HCT116 (cell line): ENCODE measurements around the gene NCMAP. TPM values are rescaled to one million over a fixed set of nuclear protein-coding genes. Genes with fewer than 3 reads are reported as not detected.

Source experiments
- ATAC-seq: fragments of 200-7000 bp; cut with Tn5 transposase; 2 replicates; pipeline ENCODE4 v1.9.1; 2020; ENCODE audit warnings: mild to moderate bottlenecking, moderate library complexity
- BruUV-seq: library from RNA; stranded (reverse); fragments of 400-500 nt; replicated peaks from 2 replicates; lab custom pipeline; 2021; lab: Mats Ljungman, UMichigan
- CTCF ChIA-PET: fragments of 300-600 bp; sonication (Branson Sonifier 250); formaldehyde crosslinking; loops from one replicate; lab custom pipeline; 2021; ENCODE audit warnings: antibody characterized with exemption; lab: Charles Lee
- POLR2A ChIA-PET: fragments of 300-600, 350-600 bp; sonication (Branson Sonifier 250); formaldehyde crosslinking; loops from one replicate; lab custom pipeline; 2021; ENCODE audit warnings: antibody characterized with exemption; lab: Charles Lee
- RAD21 ChIA-PET, 2 experiments: fragments of 300-600 bp; sonication (Branson Sonifier 250); formaldehyde crosslinking; loops; one replicate each; lab custom pipeline; 2023; ENCODE audit warnings: low total read pairs in 2 of 2; ENCODE audit not compliant: uncharacterized antibody in 2 of 2, unreplicated experiment in 2 of 2, low non-redundant PET in 1 of 2; lab: Charles Lee
- DNase-seq: peaks from one replicate; pipeline ENCODE4 v3.0.0-alpha.2; 2010; ENCODE audit warnings: low read depth, low spot score
- H2AFZ ChIP-seq: fragments of 200-600 bp; shearing (Covaris generic), sonication (generic); 2 replicates; pipeline ENCODE4 v1.6.1; 2017; ENCODE audit warnings: low read depth, mixed run types, mixed read lengths, antibody characterized with exemption, low read length; ENCODE audit not compliant: poor library complexity, severe bottlenecking
- H3K27ac ChIP-seq: 2 replicates; pipeline ENCODE4 v1.5.1; 2012; ENCODE audit warnings: low read depth, low read length
- H3K27me3 ChIP-seq: fragments of 200-600 bp; sonication (generic); 2 replicates; pipeline ENCODE4 v1.6.1; 2016; ENCODE audit warnings: mixed run types, low read length, mixed read lengths; ENCODE audit not compliant: insufficient read depth
- H3K36me3 ChIP-seq, 2 experiments: fragments of 200-500 bp in 1 of 2; fragments of 200-600 bp in 1 of 2; sonication (Bioruptor generic) in 1 of 2; sonication (generic) in 1 of 2; 2 replicates each; pipeline versions ENCODE4 v1.5.1 to v1.6.1; 2014 to 2016; ENCODE audit warnings: low read length in 2 of 2, inconsistent platforms in 1 of 2, mixed read lengths in 1 of 2, mixed run types in 1 of 2; ENCODE audit not compliant: insufficient read depth in 2 of 2, control insufficient read depth in 1 of 2
- H3K4me1 ChIP-seq, 2 experiments: fragments of 200-600 bp in 1 of 2; sonication (generic) in 1 of 2; 2 replicates each; pipeline versions ENCODE4 v1.5.1 to v1.6.1; 2012 to 2017; ENCODE audit warnings: low read length in 2 of 2, inconsistent platforms in 1 of 2, mild to moderate bottlenecking in 1 of 2, mixed read lengths in 1 of 2, mixed run types in 1 of 2, moderate library complexity in 1 of 2; ENCODE audit not compliant: insufficient read depth in 2 of 2, control insufficient read depth in 1 of 2
- H3K4me2 ChIP-seq: fragments of 200-600 bp; sonication (generic); 2 replicates; pipeline ENCODE4 v1.6.1; 2017; ENCODE audit warnings: mixed run types, low read length, mixed read lengths
- H3K4me3 ChIP-seq, 2 experiments: fragments of 200-600 bp in 1 of 2; sonication (generic) in 1 of 2; replicated peaks in 1 of 2; 2 replicates each; pipeline ENCODE4 v1.5.1; 2011 to 2016; ENCODE audit warnings: low read length in 2 of 2, control low read depth in 1 of 2, low read depth in 1 of 2, mild to moderate bottlenecking in 1 of 2, mixed read lengths in 1 of 2, mixed run types in 1 of 2
- H3K79me2 ChIP-seq: fragments of 200-600 bp; sonication (generic); 2 replicates; pipeline ENCODE4 v1.6.1; 2017; ENCODE audit warnings: mild to moderate bottlenecking, mixed run types, low read length, moderate library complexity, mixed read lengths; ENCODE audit not compliant: insufficient read depth
- H3K9ac ChIP-seq: fragments of 200-600 bp; sonication (generic); 2 replicates; pipeline ENCODE4 v1.6.1; 2016; ENCODE audit warnings: low read length, mixed read lengths
- H3K9me2 ChIP-seq: fragments of 200-600 bp; sonication (generic), shearing (Covaris generic); 2 replicates; pipeline ENCODE4 v1.6.1; 2017; ENCODE audit warnings: mixed run types, mild to moderate bottlenecking, moderate library complexity; ENCODE audit not compliant: insufficient read depth
- H3K9me3 ChIP-seq, 2 experiments: fragments of 200-500 bp in 1 of 2; fragments of 200-600 bp in 1 of 2; sonication (Bioruptor generic) in 1 of 2; sonication (generic) in 1 of 2; 2 replicates each; pipeline ENCODE4 v1.6.1; 2014 to 2017; ENCODE audit warnings: low read length in 2 of 2, mixed read lengths in 2 of 2, inconsistent platforms in 1 of 2, low read depth in 1 of 2, mild to moderate bottlenecking in 1 of 2, mixed run types in 1 of 2, moderate library complexity in 1 of 2; ENCODE audit not compliant: control insufficient read depth in 1 of 2, insufficient read depth in 1 of 2
- H4K20me1 ChIP-seq: fragments of 200-600 bp; sonication (generic), shearing (Covaris generic); 2 replicates; pipeline ENCODE4 v1.6.1; 2017; ENCODE audit warnings: mixed run types, mild to moderate bottlenecking, moderate library complexity; ENCODE audit not compliant: insufficient read depth
- ATF3 ChIP-seq: IDR thresholded peaks from 2 replicates; pipeline ENCODE4 v1.6.1; 2012
- CTCF ChIP-seq, 3 experiments: fragments of 200-600 bp in 1 of 3; sonication (generic) in 1 of 3; IDR thresholded peaks in 2 of 3; conservative IDR thresholded peaks in 1 of 3; 2 replicates each; pipeline ENCODE4 v1.5.1; 2012 to 2017; ENCODE audit warnings: low read depth in 2 of 3, low read length in 2 of 3, antibody characterized with exemption in 1 of 3, borderline replicate concordance in 1 of 3, control low read depth in 1 of 3, mild to moderate bottlenecking in 1 of 3, mixed read lengths in 1 of 3, mixed run types in 1 of 3, moderate library complexity in 1 of 3; ENCODE audit not compliant: insufficient read depth in 1 of 3
- EGR1 ChIP-seq: IDR thresholded peaks from 2 replicates; pipeline ENCODE4 v1.6.1; 2012; ENCODE audit warnings: low read depth
- EZH2 ChIP-seq: fragments of 200-600 bp; sonication (generic); IDR thresholded peaks from 2 replicates; pipeline ENCODE4 v1.6.1; 2017; ENCODE audit warnings: antibody characterized with exemption, mixed run types
- EZH2phosphoT487 ChIP-seq: fragments of 200-600 bp; IDR thresholded peaks from 2 replicates; pipeline ENCODE4 v1.6.1; 2018; ENCODE audit warnings: antibody characterized with exemption, borderline replicate concordance
- FOSL1 ChIP-seq: IDR thresholded peaks from 2 replicates; pipeline ENCODE4 v1.6.1; 2012; ENCODE audit warnings: low read depth
- MAX ChIP-seq: IDR thresholded peaks from 2 replicates; pipeline ENCODE4 v1.6.1; 2012
- POLR2A ChIP-seq: IDR thresholded peaks from 2 replicates; pipeline ENCODE4 v1.7.0; 2011; ENCODE audit warnings: borderline replicate concordance; ENCODE audit not compliant: insufficient read depth, insufficient read length; ENCODE audit errors: extremely low read depth
- POLR2AphosphoS5 ChIP-seq: IDR thresholded peaks from 2 replicates; pipeline ENCODE4 v1.6.1; 2011; ENCODE audit warnings: mild to moderate bottlenecking, low read depth, low read length, moderate library complexity
- RAD21 ChIP-seq: IDR thresholded peaks from 2 replicates; pipeline ENCODE4 v1.6.1; 2012; ENCODE audit warnings: low read depth, mild to moderate bottlenecking
- REST ChIP-seq: IDR thresholded peaks from 2 replicates; pipeline ENCODE4 v1.6.1; 2012; ENCODE audit warnings: low read depth
- SIN3A ChIP-seq: IDR thresholded peaks from 2 replicates; pipeline ENCODE4 v1.6.1; 2012; ENCODE audit warnings: low read depth
- SP1 ChIP-seq: IDR thresholded peaks from 2 replicates; pipeline ENCODE4 v1.6.1; 2012; ENCODE audit warnings: low read depth
- SRF ChIP-seq: IDR thresholded peaks from 2 replicates; pipeline ENCODE4 v1.6.1; 2012; ENCODE audit warnings: low read depth
- TCF7L2 ChIP-seq: IDR thresholded peaks from 2 replicates; pipeline ENCODE4 v1.7.0; 2011; ENCODE audit warnings: borderline replicate concordance, inconsistent platforms; ENCODE audit not compliant: insufficient read depth, insufficient read length; ENCODE audit errors: extremely low read depth
- YY1 ChIP-seq: IDR thresholded peaks from 2 replicates; pipeline ENCODE4 v1.6.1; 2011; ENCODE audit warnings: low read length, low read depth, moderate library complexity, mild to moderate bottlenecking; ENCODE audit not compliant: insufficient replicate concordance; ENCODE audit errors: extremely low read depth
- ZBTB33 ChIP-seq: IDR thresholded peaks from 2 replicates; pipeline ENCODE4 v1.6.1; 2011; ENCODE audit warnings: mild to moderate bottlenecking, low read length, moderate library complexity; ENCODE audit not compliant: insufficient replicate concordance; ENCODE audit errors: extremely low read depth
- ZFX ChIP-seq: fragments of 450-650 bp; IDR thresholded peaks from 2 replicates; pipeline ENCODE4 v1.6.1; 2017
- ZNF274 ChIP-seq: fragments of 200-500 bp; sonication (Bioruptor generic); IDR thresholded peaks from 2 replicates; pipeline ENCODE4 v1.6.1; 2014; ENCODE audit warnings: mild to moderate bottlenecking, low read depth, low read length, inconsistent platforms
- intact Hi-C: fragments of 100-400 bp; cut with micrococcal nuclease; formaldehyde crosslinking; loops from 2 replicates; pipeline ENCODE4 v1.10.0; 2022
- total RNA-seq: library from RNA; stranded (reverse); gene quantifications from one replicate; pipeline ENCODE4 v1.2.1, GENCODE V29; 2021; ENCODE audit not compliant: unreplicated experiment

Gene NCMAP
- total RNA-seq, 1 experiment from 2014 or later = 0.84 TPM

GRCh38 chr1:24541711-24542346 is 14.1 kb upstream of the NCMAP start:
- Histone ChIP-seq H2AFZ (no peak overlapping the region), H3K4me3 (0 out of 4 replicates have a peak overlapping the region, but pooled peaks of 1 of the 2 experiments have one; percentile 36), H3K9me2 (no peaks in the 10 kb centered on the region), H4K20me1 (no peaks in the 10 kb centered on the region), H3K4me2 (peak overlapping the region; percentile 62), H3K79me2 (no peaks in the 10 kb centered on the region), H3K27me3 (no peaks in the 10 kb centered on the region), H3K27ac (peak overlapping the region; percentile 30), H3K9ac (no peak overlapping the region), H3K9me3 (no peaks in the 10 kb centered on the region), H3K4me1 (peaks cover 23 to 48% of the 10 kb centered on the region in 2 experiments), H3K36me3 (no peaks in the 10 kb centered on the region)
- ATAC-seq (peak; percentile 56; the same call in 1 of the 2 replicates), DNase-seq (no peak)
- POLR2A ChIA-PET = no interaction called here
- CTCF ChIA-PET = interaction anchor here (0.8 to 3.2 kb wide), 16 partner anchors 8 to 295 kb away, joined by 3 to 24 read pairs (median 4); partner anchors contain the start of gene NIPAL3
- RAD21 ChIA-PET = interaction anchor here in 1 of 2 experiments (1.3 kb wide), 1 partner anchor 46 kb away, joined by 4 read pairs; no protein-coding TSS in a partner anchor
- intact Hi-C loops = loop anchor here (1.0 kb wide), 1 partner anchor 93 kb away; no protein-coding TSS in a partner anchor
- BruUV-seq = no TSS peak
- TF ChIP-seq EZH2phosphoT487 (no peak), RAD21 (peak; percentile 69), ZNF274 (no peak), FOSL1 (no peak), SRF (no peak), MAX (no peak), EZH2 (no peak), YY1 (no peak), REST (no peak), ATF3 (no peak), EGR1 (no peak), ZBTB33 (no peak), CTCF (IDR thresholded peaks at IDR 0.05 in 2 of 3, conservative IDR thresholded peaks at IDR 0.05 in 1 of 3; ENCODE audit: borderline replicate concordance in 1 of 3, insufficient read depth in 1 of 3, low read depth in 2 of 3, low read length in 2 of 3) (peak; percentile 68 to 92 (median 82)), POLR2AphosphoS5 (no peak), TCF7L2 (peak; percentile 18), ZFX (no peak), POLR2A (no peak), SP1 (no peak), SIN3A (no peak)
